ENCODE data around the gene FXN.

The FXN gene

DNA sequence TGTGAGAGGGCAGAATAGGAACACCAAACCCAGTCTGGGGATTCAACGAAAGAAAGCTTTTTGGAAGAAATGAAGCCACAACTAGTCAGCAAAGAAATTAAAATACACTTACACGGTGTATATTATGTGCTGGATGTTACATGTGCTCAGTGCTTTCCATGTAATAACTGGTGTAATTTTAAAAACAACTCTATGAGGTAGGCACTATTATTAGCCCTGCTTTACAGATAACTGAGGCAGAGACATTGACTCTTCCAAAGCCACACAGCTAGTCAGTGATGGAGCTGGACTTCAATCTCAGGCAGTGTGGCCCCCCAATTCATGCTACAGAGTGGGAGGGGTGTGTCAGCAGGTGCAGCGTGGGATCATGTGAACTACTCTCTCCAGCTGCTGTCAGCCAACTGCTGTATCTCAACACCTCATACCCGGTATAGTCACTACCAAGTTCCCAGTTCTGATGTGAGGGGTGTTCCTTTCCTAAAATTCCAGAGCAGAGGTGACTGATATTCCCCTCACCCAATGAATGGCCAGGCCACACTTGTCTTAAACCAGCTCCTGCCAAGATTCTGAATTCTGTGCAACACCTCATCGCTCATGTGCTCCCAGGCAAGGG lies 104.7 kb downstream of the FXN start:
- FAIRE-seq (no peak), DNase-seq (ENCODE audit: insufficient read length, low spot score) (no peak)
- TF ChIP-seq, protein P1, sequence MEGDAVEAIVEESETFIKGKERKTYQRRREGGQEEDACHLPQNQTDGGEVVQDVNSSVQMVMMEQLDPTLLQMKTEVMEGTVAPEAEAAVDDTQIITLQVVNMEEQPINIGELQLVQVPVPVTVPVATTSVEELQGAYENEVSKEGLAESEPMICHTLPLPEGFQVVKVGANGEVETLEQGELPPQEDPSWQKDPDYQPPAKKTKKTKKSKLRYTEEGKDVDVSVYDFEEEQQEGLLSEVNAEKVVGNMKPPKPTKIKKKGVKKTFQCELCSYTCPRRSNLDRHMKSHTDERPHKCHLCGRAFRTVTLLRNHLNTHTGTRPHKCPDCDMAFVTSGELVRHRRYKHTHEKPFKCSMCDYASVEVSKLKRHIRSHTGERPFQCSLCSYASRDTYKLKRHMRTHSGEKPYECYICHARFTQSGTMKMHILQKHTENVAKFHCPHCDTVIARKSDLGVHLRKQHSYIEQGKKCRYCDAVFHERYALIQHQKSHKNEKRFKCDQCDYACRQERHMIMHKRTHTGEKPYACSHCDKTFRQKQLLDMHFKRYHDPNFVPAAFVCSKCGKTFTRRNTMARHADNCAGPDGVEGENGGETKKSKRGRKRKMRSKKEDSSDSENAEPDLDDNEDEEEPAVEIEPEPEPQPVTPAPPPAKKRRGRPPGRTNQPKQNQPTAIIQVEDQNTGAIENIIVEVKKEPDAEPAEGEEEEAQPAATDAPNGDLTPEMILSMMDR (IDR thresholded peaks at IDR 0.05; ENCODE audit: insufficient read depth, missing control alignments), result no peak

DNA sequence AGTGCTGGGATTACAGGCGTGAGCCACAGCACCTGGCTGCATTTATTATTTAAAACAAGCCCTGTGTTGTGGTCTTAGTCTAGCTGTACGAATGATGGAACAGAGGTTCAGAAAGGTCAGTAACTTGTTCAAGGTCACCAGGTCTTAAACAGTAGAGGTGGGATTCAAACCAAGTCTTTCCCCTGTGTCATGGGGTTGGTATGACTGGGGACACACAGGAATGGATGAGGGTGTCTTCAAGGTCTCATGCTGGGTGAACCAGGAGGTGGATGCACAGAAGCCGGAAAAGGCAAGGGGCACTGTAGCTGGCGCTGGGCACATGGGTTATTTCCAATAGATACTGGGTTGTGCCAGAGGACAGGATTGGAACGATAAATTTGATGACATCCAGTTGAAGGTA lies 106.3 kb downstream of the FXN start:
- TF ChIP-seq, protein P1 (IDR thresholded peaks at IDR 0.05; ENCODE audit: insufficient read depth, missing control alignments), result no peak
- FAIRE-seq (no peak), DNase-seq (ENCODE audit: insufficient read length, low spot score) (no peak)

DNA sequence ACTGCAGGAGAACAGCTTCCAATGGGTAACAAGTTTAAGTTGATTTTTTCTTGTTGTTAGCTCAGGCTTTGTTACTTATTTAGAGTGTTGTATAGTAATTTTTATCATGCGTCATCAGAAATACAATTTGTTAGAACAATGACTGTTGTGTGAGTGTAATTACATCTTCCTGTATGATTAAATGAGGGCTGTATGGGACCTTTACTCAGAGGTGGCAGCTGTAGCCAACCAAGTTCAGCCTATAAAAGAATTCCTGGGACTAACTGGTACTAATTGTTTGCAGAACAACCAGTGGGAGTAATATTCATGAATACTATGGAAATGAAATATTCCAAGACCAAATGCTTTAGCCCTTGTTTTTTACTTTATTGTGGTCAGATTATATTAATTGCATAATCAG lies 107.7 kb downstream of the FXN start:
- TF ChIP-seq, protein P1 (IDR thresholded peaks at IDR 0.05; ENCODE audit: insufficient read depth, missing control alignments), result no peak
- FAIRE-seq (no peak), DNase-seq (ENCODE audit: insufficient read length, low spot score) (no peak)

DNA sequence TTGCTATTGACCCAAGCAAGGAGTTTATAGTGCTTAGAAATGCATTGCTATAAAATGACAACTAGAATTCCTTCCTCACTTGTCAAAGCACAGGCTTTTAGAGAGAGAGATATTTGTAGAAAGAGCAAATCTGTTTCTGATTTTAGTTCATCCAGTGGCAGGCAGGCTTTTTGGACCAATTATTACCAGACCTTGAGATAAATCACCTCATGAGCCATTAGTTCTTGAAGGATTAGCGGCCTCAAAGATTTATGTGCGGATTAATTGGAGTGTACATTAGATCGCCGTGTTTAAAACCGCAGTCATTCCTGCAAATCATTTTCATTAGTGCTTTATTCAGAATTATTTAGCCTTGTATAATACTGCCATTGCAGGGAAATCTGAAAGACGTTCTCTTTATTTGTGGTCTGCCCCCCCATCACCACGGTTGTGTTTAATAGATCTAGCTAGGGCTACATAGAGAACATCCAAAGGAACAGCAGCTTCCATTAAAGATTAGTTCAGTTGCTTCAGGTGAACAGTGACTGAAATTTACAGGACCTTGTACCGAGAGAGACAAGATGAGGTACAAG lies 109.7 kb downstream of the FXN start:
- FAIRE-seq, result peak; percentile 84
- TF ChIP-seq, protein P1 (IDR thresholded peaks at IDR 0.05; ENCODE audit: insufficient read depth, missing control alignments), result no peak
- DNase-seq (ENCODE audit: insufficient read length, low spot score), result no peak

DNA sequence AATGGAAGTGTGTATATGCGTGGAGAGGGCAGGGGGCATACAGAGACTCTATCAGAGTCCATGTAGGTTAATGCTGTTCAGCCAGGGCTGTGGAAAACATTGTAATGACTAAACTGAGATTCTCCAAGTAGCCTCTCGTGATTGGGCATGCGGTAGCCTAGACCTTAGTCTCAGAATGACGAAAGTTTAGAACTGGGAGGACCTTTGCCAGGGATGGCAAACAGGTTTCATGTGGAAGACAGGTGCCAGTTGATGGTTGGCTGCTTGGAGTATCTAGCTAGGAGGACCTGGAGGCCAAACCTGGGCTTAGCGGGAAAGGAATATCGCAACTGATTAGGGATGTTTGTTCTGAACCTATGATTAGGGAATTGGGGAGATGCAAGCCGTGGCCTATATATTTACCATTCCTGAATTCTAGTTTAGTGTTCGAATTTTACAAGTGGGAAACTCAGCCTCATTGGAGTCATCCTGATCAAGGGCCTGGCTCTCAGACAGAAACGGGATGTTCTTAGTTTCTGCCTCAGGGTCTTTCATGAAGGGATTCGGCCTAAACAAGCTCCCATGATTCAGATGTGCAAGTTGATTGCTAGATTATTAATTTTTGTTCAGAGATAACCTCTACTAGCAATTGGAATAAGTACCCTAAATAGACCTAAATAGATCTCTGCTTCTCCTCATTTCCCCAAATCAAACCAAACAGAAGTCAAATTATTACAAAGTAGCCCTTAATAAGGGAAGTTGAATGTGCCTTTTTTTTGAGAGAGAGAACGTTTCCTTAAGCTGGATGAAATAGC lies 111.7 kb downstream of the FXN start:
- TF ChIP-seq, protein P1 (IDR thresholded peaks at IDR 0.05; ENCODE audit: insufficient read depth, missing control alignments), result no peak
- DNase-seq (ENCODE audit: insufficient read length, low spot score) (no peak), FAIRE-seq (no peak)

DNA sequence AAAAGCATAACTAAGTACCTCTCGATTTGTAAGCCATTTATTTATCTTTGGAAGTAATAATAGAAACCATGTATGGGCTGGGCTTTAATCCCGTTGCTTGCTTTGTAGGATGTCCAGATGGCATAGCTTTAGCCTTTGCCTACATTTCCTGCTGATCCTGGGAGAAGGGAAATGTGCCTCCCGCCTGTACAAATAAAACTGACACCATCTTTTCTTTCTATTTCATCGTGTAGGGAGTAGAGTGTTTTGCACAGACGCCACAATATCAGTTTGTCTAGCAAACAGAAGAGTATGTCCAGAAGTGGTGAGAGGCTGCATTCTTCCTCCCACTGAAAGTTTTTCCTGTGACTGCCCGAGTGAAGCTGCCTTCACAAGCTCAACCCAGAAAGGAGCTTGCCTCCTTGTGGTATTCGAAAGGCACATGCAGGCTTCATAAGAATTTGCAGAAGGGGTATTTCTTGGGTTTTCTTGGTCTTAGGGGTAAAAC lies 113.8 kb downstream of the FXN start:
- DNase-seq (ENCODE audit: insufficient read length, low spot score), result no peak
- FAIRE-seq, result peak; percentile 48
- TF ChIP-seq, protein P1 (IDR thresholded peaks at IDR 0.05; ENCODE audit: insufficient read depth, missing control alignments), result no peak
